ENCODE measurements around the gene CTDSPL2. TPM values are rescaled to one million over a fixed set of nuclear protein-coding genes. Genes with fewer than 3 reads are reported as not detected.

The CTDSPL2 gene
- total and polyA plus RNA-seq, 2 of the 4 experiments (the other 2 are of a cell fraction) = 17.3 to 47.3 TPM

- Histone ChIP-seq H3K4me3 (ENCODE audit: insufficient read depth, low read depth, low read length) (no peak overlapping the region), H4K20me1 (ENCODE audit: insufficient read depth, low read length) (peaks cover 82% of the 10 kb centered on the region), H3K4me1 (ENCODE audit: control insufficient read depth, insufficient read depth, low read length) (peaks cover 5% of the 10 kb centered on the region; the same call in 1 of the 2 replicates), H3K9me1 (ENCODE audit: insufficient read depth, low read length) (peaks cover 3% of the 10 kb centered on the region; the same call in 1 of the 2 replicates), H4K91ac (ENCODE audit: insufficient read depth, low read depth, low read length) (no peak overlapping the region), H4K8ac (ENCODE audit: low read depth in 2 of 2, low read length in 2 of 2) (no peak overlapping the region), H2AFZ (replicated peaks; ENCODE audit: low read length, poor library complexity) (no peak overlapping the region), H3K9ac (ENCODE audit: low read depth, low read length) (no peak overlapping the region), H4K5ac (ENCODE audit: low read depth, low read length) (no peak overlapping the region), H3K9me3 (ENCODE audit: control insufficient read depth, insufficient read depth, low read length) (no peaks in the 10 kb centered on the region), H2BK15ac (ENCODE audit: low read depth, low read length) (no peak overlapping the region), H2BK20ac (ENCODE audit: low read depth, low read length) (no peak overlapping the region), H3K27me3 (ENCODE audit: control insufficient read depth, insufficient read depth, low read length) (no peaks in the 10 kb centered on the region), H2BK5ac (ENCODE audit: low read depth, low read length, poor library complexity, severe bottlenecking) (no peak overlapping the region), H2BK120ac (ENCODE audit: low read depth, low read length) (no peak overlapping the region), H3K36me3 (ENCODE audit: control insufficient read depth, insufficient read depth, low read length) (peaks cover 4% of the 10 kb centered on the region; the same call in 1 of the 2 replicates), H3K14ac (replicated peaks; ENCODE audit: low read depth, low read length) (no peak overlapping the region), H3K27ac (ENCODE audit: insufficient read depth, low read length) (no peak overlapping the region), H3K18ac (ENCODE audit: low read depth, low read length) (no peak overlapping the region), H2AK5ac (ENCODE audit: low read depth, low read length) (no peak overlapping the region), H3K79me1 (ENCODE audit: low read depth in 1 of 2, low read length in 2 of 2) (peaks cover 16 to 65% of the 10 kb centered on the region in 2 experiments), H3K23ac (ENCODE audit: low read depth, low read length) (no peak overlapping the region), H3K4ac (ENCODE audit: low read depth, low read length) (no peak overlapping the region), H3K56ac (ENCODE audit: extremely low read depth, insufficient read depth, low read length) (no peak overlapping the region), H3K4me2 (ENCODE audit: low read depth, low read length) (no peak overlapping the region), H2AK9ac (replicated peaks; ENCODE audit: low read depth, low read length, poor library complexity) (no peak overlapping the region)
- CTCF ChIA-PET = no interaction called here
- DNase-seq = no peak
- BruUV-seq (replicated peaks) = no TSS peak
- ATAC-seq (ENCODE audit: low read depth) = no peak
- 100% methylated on average over 1 of the region's 3 CpGs for WGBS, 2 experiments (ENCODE audit: extremely low coverage in 2 of 2, insufficient read length in 1 of 2)
- in situ Hi-C loops (cut with MboI; ENCODE audit: low sequenced_read_pairs) = no loop called here
- TF ChIP-seq MAZ (IDR thresholded peaks at IDR 0.05; ENCODE audit: borderline replicate concordance, low read depth, low read length) = no peak
- TF ChIP-seq POLR2A (IDR thresholded peaks at IDR 0.05; ENCODE audit: low read depth, low read length) = no peak
- TF ChIP-seq ELK1 (IDR thresholded peaks at IDR 0.05; ENCODE audit: borderline replicate concordance, low read depth, low read length) = no peak
- no peak for TF ChIP-seq USF2 (IDR thresholded peaks at IDR 0.05; ENCODE audit: low read depth, low read length)
- TF ChIP-seq MAFK (IDR thresholded peaks at IDR 0.05; ENCODE audit: low read depth, low read length) = no peak
- no peak for TF ChIP-seq CEBPB (IDR thresholded peaks at IDR 0.05; ENCODE audit: low read depth, low read length)
- TF ChIP-seq RCOR1 (IDR thresholded peaks at IDR 0.05; ENCODE audit: insufficient replicate concordance, low read length) = no peak
- no peak for TF ChIP-seq CHD1 (IDR thresholded peaks at IDR 0.05; ENCODE audit: low read depth, low read length)
- TF ChIP-seq NFE2L2 (IDR thresholded peaks at IDR 0.05; ENCODE audit: low read depth, low read length) = no peak
- no peak for TF ChIP-seq SMC3 (IDR thresholded peaks at IDR 0.05; ENCODE audit: low read depth, low read length)
- no peak for TF ChIP-seq CTCF (conservative IDR thresholded peaks at IDR 0.05; ENCODE audit: low read depth, low read length)
- TF ChIP-seq RAD21 (IDR thresholded peaks at IDR 0.05; ENCODE audit: low read length) = no peak
- no peak for TF ChIP-seq FOS (IDR thresholded peaks at IDR 0.05; ENCODE audit: low read depth, low read length)
- no peak for TF ChIP-seq RFX5 (IDR thresholded peaks at IDR 0.05; ENCODE audit: low read depth, low read length)
- no peak for TF ChIP-seq MXI1 (IDR thresholded peaks at IDR 0.05; ENCODE audit: borderline replicate concordance, low read depth, low read length)
- TF ChIP-seq BHLHE40 (IDR thresholded peaks at IDR 0.05; ENCODE audit: low read depth, low read length) = no peak
- dilution Hi-C loops (cut with HindIII; ENCODE audit: low sequenced_read_pairs, unreplicated experiment) = no loop called here
- intact Hi-C loops (cut with micrococcal nuclease) = no loop called here
- POLR2A ChIA-PET (ENCODE audit: unreplicated experiment) = no interaction called here
Observed at GRCh38 chr15:44438402-44438801, 11.0 kb downstream of the CTDSPL2 start.

Data from IMR-90 (cell line).